Body of pancreas (tissue), 4 donors: ENCODE data around the gene BANF2. TPM values are rescaled to one million over a fixed set of nuclear protein-coding genes. Genes with fewer than 3 reads are reported as not detected.
"Not testable (repeated sequence)": the region's sequence is repeated elsewhere in the genome, so short reads cannot be mapped to it uniquely, and the experiment has no call there.

Experiments used
- ATAC-seq: fragments of 150-250 bp; one replicate; pipeline ENCODE4 v1.9.1; 2016
- DNase-seq, 4 donors: peaks; one replicate each; pipeline ENCODE4 v3.0.0-alpha.2; 2019
- H3K27ac ChIP-seq, 4 donors: fragments of 200-600 bp; sonication (generic); 1 replicate in 3 of 4; 2 replicates in 1 of 4; pipeline versions ENCODE4 v1.5.1 to v1.6.1; 2016 to 2019; ENCODE audit warnings: mild to moderate bottlenecking in 1 of 4, mixed read lengths in 1 of 4, moderate library complexity in 1 of 4
- H3K27me3 ChIP-seq, 2 donors: fragments of 200-600 bp; sonication (generic); one replicate each; pipeline ENCODE4 v1.6.0; 2016; ENCODE audit warnings: mild to moderate bottlenecking in 1 of 2
- H3K36me3 ChIP-seq, 2 donors: fragments of 200-600 bp; sonication (generic); replicated peaks in 1 of 2; 2 replicates each; pipeline ENCODE4 v1.5.1; 2016; ENCODE audit warnings: low read depth in 2 of 2; ENCODE audit not compliant: insufficient read depth in 1 of 2
- H3K4me1 ChIP-seq: fragments of 200-600 bp; sonication (generic); one replicate; pipeline ENCODE4 v1.6.0; 2016
- H3K4me3 ChIP-seq, 2 donors: fragments of 200-600 bp; sonication (generic); 1 replicate in 1 of 2; 2 replicates in 1 of 2; pipeline ENCODE4 v1.5.1; 2016 to 2019
- H3K9me3 ChIP-seq, 3 donors: fragments of 200-600 bp; sonication (generic); 1 replicate in 2 of 3; 2 replicates in 1 of 3; pipeline ENCODE4 v1.5.1; 2016
- CTCF ChIP-seq, 7 experiments: fragments of 450-650 bp in 4 of 7; fragments of 200-600 bp in 3 of 7; sonication (generic) in 3 of 7; IDR thresholded peaks; one replicate each; pipeline ENCODE4 v1.5.1; 2016 to 2019; ENCODE audit warnings: antibody characterized with exemption in 7 of 7
- POLR2A ChIP-seq, 3 donors: fragments of 450-650 bp; IDR thresholded peaks; one replicate each; pipeline ENCODE4 v1.6.1; 2016; ENCODE audit warnings: antibody characterized with exemption in 3 of 3, mild to moderate bottlenecking in 2 of 3
- WGBS, 2 donors: methylation state at CpG; one replicate each; pipeline ENCODE4 v1.1.5; 2017; 5-methylcytosine and 5-hydroxymethylcytosine counted together
- intact Hi-C: fragments of 100-400 bp; cut with DNase I; formaldehyde crosslinking; loops from one replicate; pipeline ENCODE4 v1.15.1; 2023
- total RNA-seq, 2 donors: library from RNA; depleted of rRNA; stranded (reverse); fragments of >200 nt; gene quantifications; one replicate each; pipeline ENCODE4 v1.1.0, GENCODE V29; 2016

The BANF2 gene
- total RNA-seq, 2 donors from 2014 or later: 4.0 TPM; not detected in 1

GRCh38 chr20:17775600-17775999 lies 75.8 kb downstream of the BANF2 start:
- Histone ChIP-seq H3K4me1 (peaks cover 7% of the 10 kb centered on the region), H3K4me3 (no peak overlapping the region), H3K36me3 (no peaks in the 10 kb centered on the region), H3K9me3 (no peaks in the 10 kb centered on the region), H3K27ac (no peak overlapping the region), H3K27me3 (no peaks in the 10 kb centered on the region)
- intact Hi-C loops: no loop called here
- TF ChIP-seq CTCF (IDR thresholded peaks at IDR 0.05) (no peak), POLR2A (IDR thresholded peaks at IDR 0.05) (no peak)
- no peak for DNase-seq
- WGBS, 2 donors: 83 to 98% methylated on average over 4 to 5 of the region's 5 CpGs
- ATAC-seq: no peak

GRCh38 chr20:17776551-17776950 lies 76.8 kb downstream of the BANF2 start:
- no peaks in the 10 kb centered on the region for H3K27me3 ChIP-seq
- ATAC-seq: no peak
- H3K4me3 ChIP-seq: no peak overlapping the region
- no peak for DNase-seq
- 79 to 86% methylated on average over 2 of the region's 2 CpGs for WGBS, 2 donors
- TF ChIP-seq POLR2A (IDR thresholded peaks at IDR 0.05) (no peak), CTCF (IDR thresholded peaks at IDR 0.05) (no peak)
- no peak overlapping the region for H3K27ac ChIP-seq
- intact Hi-C loops: no loop called here
- H3K4me1 ChIP-seq: peaks cover 7% of the 10 kb centered on the region
- H3K36me3 ChIP-seq: no peaks in the 10 kb centered on the region
- H3K9me3 ChIP-seq: no peaks in the 10 kb centered on the region

- intact Hi-C loops, H3K4me1 ChIP-seq, H3K27me3 ChIP-seq, DNase-seq, H3K27ac ChIP-seq, H3K36me3 ChIP-seq, ATAC-seq, H3K9me3 ChIP-seq, H3K4me3 ChIP-seq: not testable (repeated sequence)
- WGBS, 2 donors: 89 to 97% methylated on average over 22 to 25 of the region's 32 CpGs
These were observed 79.2 kb downstream of the BANF2 start for GRCh38 chr20:17779011-17779410.

- H3K27ac ChIP-seq: no peak overlapping the region
- no peaks in the 10 kb centered on the region for H3K9me3 ChIP-seq
- no peak for ATAC-seq
- DNase-seq: no peak
- no peak overlapping the region for H3K4me3 ChIP-seq
- intact Hi-C loops: no loop called here
- H3K4me1 ChIP-seq: no peaks in the 10 kb centered on the region
- 58 to 75% methylated on average over 3 of the region's 3 CpGs for WGBS, 2 donors
- no peaks in the 10 kb centered on the region for H3K36me3 ChIP-seq
- H3K27me3 ChIP-seq: no peaks in the 10 kb centered on the region
- TF ChIP-seq CTCF (IDR thresholded peaks at IDR 0.05) (no peak), POLR2A (IDR thresholded peaks at IDR 0.05) (no peak)
These were observed 83.0 kb downstream of the BANF2 start for GRCh38 chr20:17782768-17783167.

- no peak for ATAC-seq
- Histone ChIP-seq H3K9me3 (no peaks in the 10 kb centered on the region), H3K4me1 (no peaks in the 10 kb centered on the region), H3K4me3 (no peak overlapping the region), H3K27ac (no peak overlapping the region), H3K27me3 (no peaks in the 10 kb centered on the region), H3K36me3 (no peaks in the 10 kb centered on the region)
- no peak for DNase-seq
- intact Hi-C loops: no loop called here
- 64 to 80% methylated on average over 6 of the region's 6 CpGs for WGBS, 2 donors
- TF ChIP-seq CTCF (IDR thresholded peaks at IDR 0.05) (no peak), POLR2A (IDR thresholded peaks at IDR 0.05) (no peak)
These were observed 83.9 kb downstream of the BANF2 start for GRCh38 chr20:17783671-17784070.
